GM18511 (cell line): Measurements from ENCODE around the gene ZNF19.
"Not testable (repeated sequence)": the region's sequence is repeated elsewhere in the genome, so short reads cannot be mapped to it uniquely, and the experiment has no call there.

Experiments
- ATAC-seq: cut with Tn5 transposase; IDR thresholded peaks from one replicate; pipeline ENCODE4 v1.9.1; 2021; ENCODE audit warnings: mild to moderate bottlenecking, moderate library complexity; ENCODE audit not compliant: unreplicated experiment

Gene ZNF19

GRCh38 chr16:71489122-71489521 is at the start of gene ZNF19:
Gene ZNF19 (minus strand): TSS chr16:71489324. CDS start chr16:71482114, 7,210 bp downstream.
- ATAC-seq, result no peak

- peak; percentile 72 for ATAC-seq
Measured at GRCh38 chr16:71537643-71538042, 48.5 kb upstream of the ZNF19 start.

- no peak for ATAC-seq
Measured at GRCh38 chr16:71536752-71537499, 47.8 kb upstream of the ZNF19 start.

GRCh38 chr16:71532366-71532765 is 43.2 kb upstream of the ZNF19 start:
- ATAC-seq, result no peak

GRCh38 chr16:71528863-71529262 is 39.7 kb upstream of the ZNF19 start:
- no peak for ATAC-seq

- ATAC-seq, result no peak
Measured at GRCh38 chr16:71528257-71528656, 39.1 kb upstream of the ZNF19 start.

- no peak for ATAC-seq
Measured at GRCh38 chr16:71526111-71526631, 37.0 kb upstream of the ZNF19 start, which contains the start of gene CHST4. Gene CHST4 (plus strand): TSS chr16:71526426. CDS start chr16:71536678, 10,252 bp downstream.

GRCh38 chr16:71524566-71525553 is 35.7 kb upstream of the ZNF19 start:
- no peak for ATAC-seq

- no peak for ATAC-seq
Measured at GRCh38 chr16:71520550-71520949, 31.4 kb upstream of the ZNF19 start.

- no peak for ATAC-seq
Measured at GRCh38 chr16:71515026-71515425, 25.9 kb upstream of the ZNF19 start.

- no peak for ATAC-seq
Measured at GRCh38 chr16:71514476-71514875, 25.4 kb upstream of the ZNF19 start.

- ATAC-seq, result no peak
Measured at GRCh38 chr16:71513302-71513701, 24.2 kb upstream of the ZNF19 start.

- ATAC-seq, result no peak
Measured at GRCh38 chr16:71507061-71507460, 17.9 kb upstream of the ZNF19 start.

- ATAC-seq, result no peak
Measured at GRCh38 chr16:71504901-71505300, 15.8 kb upstream of the ZNF19 start.

GRCh38 chr16:71504051-71504450 is 14.9 kb upstream of the ZNF19 start:
- not testable (repeated sequence) for ATAC-seq

GRCh38 chr16:71501547-71501946 is 12.4 kb upstream of the ZNF19 start:
- ATAC-seq, result no peak

GRCh38 chr16:71500964-71501363 is 11.8 kb upstream of the ZNF19 start:
- no peak for ATAC-seq

- peak; percentile 66 for ATAC-seq
Measured at GRCh38 chr16:71499775-71500364, 10.7 kb upstream of the ZNF19 start.

- no peak for ATAC-seq
Measured at GRCh38 chr16:71498031-71498430, 8.9 kb upstream of the ZNF19 start.

GRCh38 chr16:71493213-71493612 is 4.1 kb upstream of the ZNF19 start:
- ATAC-seq, result no peak

GRCh38 chr16:71492786-71493185 is 3.7 kb upstream of the ZNF19 start:
- ATAC-seq, result no peak
